GM12864 (cell line): ENCODE data around the gene LRRC30.

Experiments
- DNase-seq: peaks from one replicate; pipeline ENCODE4 v3.0.0-alpha.2; 2011; ENCODE audit warnings: low read depth
- H3K4me3 ChIP-seq: 2 replicates; pipeline ENCODE4 v1.5.1; 2011; ENCODE audit warnings: mild to moderate bottlenecking, low read depth, low read length, control low read depth
- CTCF ChIP-seq: IDR thresholded peaks from 2 replicates; pipeline ENCODE4 v1.5.1; 2011; ENCODE audit warnings: low read depth, mild to moderate bottlenecking, moderate library complexity, low read length, control low read depth, inconsistent platforms; ENCODE audit errors: missing control alignments

Gene LRRC30

GRCh38 chr18:7272311-7273049, 41.6 kb downstream of the LRRC30 start:
- no peak for DNase-seq
- no peak for TF ChIP-seq CTCF
- H3K4me3 ChIP-seq, result no peak overlapping the region

GRCh38 chr18:7273301-7273921, 42.5 kb downstream of the LRRC30 start:
- no peak overlapping the region for H3K4me3 ChIP-seq
- no peak for DNase-seq
- no peak for TF ChIP-seq CTCF

- H3K4me3 ChIP-seq, result no peak overlapping the region
- DNase-seq, result no peak
- TF ChIP-seq CTCF, result no peak
Measured at GRCh38 chr18:7281579-7281978, 50.7 kb downstream of the LRRC30 start.
